ENCODE measurements around the gene RIMBP2. TPM values are rescaled to one million over a fixed set of nuclear protein-coding genes. Genes with fewer than 3 reads are reported as not detected.

The RIMBP2 gene
- total and polyA plus RNA-seq, 2 donors (not counting 1 experiment from before 2014, with no cell fraction given), result 0.17 TPM; not detected in 1

GRCh38 chr12:130687190-130687589 lies 28.9 kb downstream of the RIMBP2 start:
- Histone ChIP-seq H3K36me3 (ENCODE audit: control insufficient read depth, insufficient read depth, low read length) (no peaks in the 10 kb centered on the region), H3K4me3 (replicated peaks in 1 of 4; ENCODE audit: control extremely low read depth in 1 of 4, insufficient read depth in 1 of 4, low read depth in 3 of 4, low read length in 4 of 4) (no peak overlapping the region), H3K4me1 (ENCODE audit: control insufficient read depth, extremely low read depth, insufficient read depth, low read length) (no peaks in the 10 kb centered on the region), H2AFZ (ENCODE audit: low read length) (no peak overlapping the region), H4K20me1 (ENCODE audit: control insufficient read depth, extremely low read depth, insufficient read depth, low read length) (no peaks in the 10 kb centered on the region), H3K27ac (ENCODE audit: insufficient read depth, low read length) (no peak overlapping the region), H3K27me3 (ENCODE audit: control insufficient read depth, insufficient read depth, low read length) (no peaks in the 10 kb centered on the region), H3K9ac (ENCODE audit: insufficient read depth, low read length) (no peak overlapping the region), H3K9me3 (ENCODE audit: control insufficient read depth, insufficient read depth, low read depth, low read length) (no peaks in the 10 kb centered on the region), H3K79me2 (ENCODE audit: control insufficient read depth, insufficient read depth, low read length) (no peaks in the 10 kb centered on the region), H3K4me2 (ENCODE audit: extremely low read depth, insufficient read depth, low read length) (no peak overlapping the region)
- no peak for DNase-seq (ENCODE audit: low read depth in 2 of 2)
- no peak for TF ChIP-seq EZH2 (IDR thresholded peaks at IDR 0.05; ENCODE audit: low read length, missing control alignments)
- TF ChIP-seq CTCF (conservative IDR thresholded peaks at IDR 0.05 in 1 of 2, IDR thresholded peaks at IDR 0.05 in 1 of 2; ENCODE audit: low read depth in 1 of 2, low read length in 2 of 2), result no peak

- H3K4me2 ChIP-seq (ENCODE audit: extremely low read depth, insufficient read depth, low read length), result no peak overlapping the region
- no peaks in the 10 kb centered on the region for H3K4me1 ChIP-seq (ENCODE audit: control insufficient read depth, extremely low read depth, insufficient read depth, low read length)
- H3K9ac ChIP-seq (ENCODE audit: insufficient read depth, low read length), result no peak overlapping the region
- no peak for DNase-seq (ENCODE audit: low read depth in 2 of 2)
- no peaks in the 10 kb centered on the region for H3K36me3 ChIP-seq (ENCODE audit: control insufficient read depth, insufficient read depth, low read length)
- H3K9me3 ChIP-seq (ENCODE audit: control insufficient read depth, insufficient read depth, low read depth, low read length), result no peaks in the 10 kb centered on the region
- H3K79me2 ChIP-seq (ENCODE audit: control insufficient read depth, insufficient read depth, low read length), result no peaks in the 10 kb centered on the region
- H3K27me3 ChIP-seq (ENCODE audit: control insufficient read depth, insufficient read depth, low read length), result no peaks in the 10 kb centered on the region
- no peak for TF ChIP-seq EZH2 (IDR thresholded peaks at IDR 0.05; ENCODE audit: low read length, missing control alignments)
- no peak for TF ChIP-seq CTCF (conservative IDR thresholded peaks at IDR 0.05 in 1 of 2, IDR thresholded peaks at IDR 0.05 in 1 of 2; ENCODE audit: low read depth in 1 of 2, low read length in 2 of 2)
- no peaks in the 10 kb centered on the region for H4K20me1 ChIP-seq (ENCODE audit: control insufficient read depth, extremely low read depth, insufficient read depth, low read length)
- no peak overlapping the region for H2AFZ ChIP-seq (ENCODE audit: low read length)
- H3K4me3 ChIP-seq (replicated peaks in 1 of 4; ENCODE audit: control extremely low read depth in 1 of 4, insufficient read depth in 1 of 4, low read depth in 3 of 4, low read length in 4 of 4), result no peak overlapping the region
- no peak overlapping the region for H3K27ac ChIP-seq (ENCODE audit: insufficient read depth, low read length)
Observed at GRCh38 chr12:130686511-130686991, 29.5 kb downstream of the RIMBP2 start.

GRCh38 chr12:130685850-130686249 lies 30.2 kb downstream of the RIMBP2 start:
- no peaks in the 10 kb centered on the region for H3K4me1 ChIP-seq (ENCODE audit: control insufficient read depth, extremely low read depth, insufficient read depth, low read length)
- H3K4me3 ChIP-seq (replicated peaks in 1 of 4; ENCODE audit: control extremely low read depth in 1 of 4, insufficient read depth in 1 of 4, low read depth in 3 of 4, low read length in 4 of 4), result no peak overlapping the region
- no peak for DNase-seq (ENCODE audit: low read depth in 2 of 2)
- no peak overlapping the region for H2AFZ ChIP-seq (ENCODE audit: low read length)
- H3K36me3 ChIP-seq (ENCODE audit: control insufficient read depth, insufficient read depth, low read length), result no peaks in the 10 kb centered on the region
- H3K9ac ChIP-seq (ENCODE audit: insufficient read depth, low read length), result no peak overlapping the region
- H3K4me2 ChIP-seq (ENCODE audit: extremely low read depth, insufficient read depth, low read length), result no peak overlapping the region
- H3K27me3 ChIP-seq (ENCODE audit: control insufficient read depth, insufficient read depth, low read length), result no peaks in the 10 kb centered on the region
- H3K27ac ChIP-seq (ENCODE audit: insufficient read depth, low read length), result no peak overlapping the region
- TF ChIP-seq EZH2 (IDR thresholded peaks at IDR 0.05; ENCODE audit: low read length, missing control alignments) (no peak), CTCF (conservative IDR thresholded peaks at IDR 0.05 in 1 of 2, IDR thresholded peaks at IDR 0.05 in 1 of 2; ENCODE audit: low read depth in 1 of 2, low read length in 2 of 2) (no peak)
- no peaks in the 10 kb centered on the region for H4K20me1 ChIP-seq (ENCODE audit: control insufficient read depth, extremely low read depth, insufficient read depth, low read length)
- H3K79me2 ChIP-seq (ENCODE audit: control insufficient read depth, insufficient read depth, low read length), result no peaks in the 10 kb centered on the region
- no peaks in the 10 kb centered on the region for H3K9me3 ChIP-seq (ENCODE audit: control insufficient read depth, insufficient read depth, low read depth, low read length)

Data from fibroblast of lung (primary cell).